ENCODE results near the gene DGKI. TPM values are rescaled to one million over a fixed set of nuclear protein-coding genes. Genes with fewer than 3 reads are reported as not detected.

The DGKI gene
- total and polyA plus RNA-seq, 2 of the 13 experiments (the other 11 are each of a cell fraction or from before 2014, with no cell fraction given) = 0.09 to 0.17 TPM

GRCh38 chr7:137742051-137742450 is 104.7 kb downstream of the DGKI start:
- ATAC-seq (no peak), FAIRE-seq (no peak), DNase-seq (ENCODE audit: low spot score) (no peak)
- H3K36me3 ChIP-seq (replicated peaks in 1 of 2; ENCODE audit: control insufficient read depth in 1 of 2, insufficient read depth in 2 of 2, low read length in 2 of 2) = no peaks in the 10 kb centered on the region
- no TSS peak for BruUV-seq (replicated peaks)
- POLR2A ChIA-PET = no interaction called here
- intact Hi-C loops (cut with micrococcal nuclease; ENCODE audit: unreplicated experiment) (no loop called here), in situ Hi-C loops (cut with HindIII; ENCODE audit: extremely low pct_ligation_motif_present, low pct_unique_long_range_greater_than_20kb) (no loop called here)
- no peaks in the 10 kb centered on the region for H3K4me1 ChIP-seq (ENCODE audit: insufficient read depth, low read length)
- WGBS (ENCODE audit: low lambda C conversion rate) = 0% methylated on average over 3 of the region's 3 CpGs
- no peaks in the 10 kb centered on the region for H3K9me3 ChIP-seq (ENCODE audit: low read length)
- no peaks in the 10 kb centered on the region for H4K20me1 ChIP-seq (ENCODE audit: insufficient read depth, low read length)
- H3K27me3 ChIP-seq (ENCODE audit: control insufficient read depth in 1 of 2, insufficient read depth in 2 of 2, low read length in 2 of 2) = peaks cover 2 to 17% of the 10 kb centered on the region in 2 experiments; a peak in 3 of 5 replicates
- no peak overlapping the region for H3K27ac ChIP-seq (ENCODE audit: extremely low read length, insufficient read depth, low read length)
- H3K9ac ChIP-seq (ENCODE audit: insufficient read depth, low read depth, low read length) = no peak overlapping the region
- H3K79me2 ChIP-seq (ENCODE audit: insufficient read depth, low read length) = no peaks in the 10 kb centered on the region
- CTCF ChIA-PET (ENCODE audit: low intra/inter-chr PET ratio, low total read pairs) = no interaction called here
- H2AFZ ChIP-seq (ENCODE audit: low read length) = no peak overlapping the region
- H3K4me3 ChIP-seq (replicated peaks in 1 of 3; ENCODE audit: insufficient read depth in 1 of 3, low read depth in 2 of 3, low read length in 3 of 3) = no peak overlapping the region
- no peak overlapping the region for H3K4me2 ChIP-seq (ENCODE audit: low read depth, low read length)
- TF ChIP-seq ZNF138 (CRISPR knock-in tag; IDR thresholded peaks at IDR 0.05; ENCODE audit: low read depth) (no peak), NFIC (IDR thresholded peaks at IDR 0.05; ENCODE audit: low read length) (no peak), MEIS2 (CRISPR knock-in tag; IDR thresholded peaks at IDR 0.05) (no peak), ZNF30 (CRISPR knock-in tag; IDR thresholded peaks at IDR 0.05) (no peak), NFE2L2 (IDR thresholded peaks at IDR 0.05; ENCODE audit: low read length) (no peak), PHF21A (CRISPR knock-in tag; IDR thresholded peaks at IDR 0.05) (no peak), POGZ (CRISPR knock-in tag; IDR thresholded peaks at IDR 0.05) (no peak), ZNF337 (CRISPR knock-in tag; IDR thresholded peaks at IDR 0.05; ENCODE audit: borderline replicate concordance, low read depth) (no peak), HMGXB4 (CRISPR knock-in tag; IDR thresholded peaks at IDR 0.05; ENCODE audit: borderline replicate concordance in 1 of 2, low read depth in 1 of 2) (no peak)
